ENCODE results near the gene NOP9. TPM values are rescaled to one million over a fixed set of nuclear protein-coding genes. Genes with fewer than 3 reads are reported as not detected.
A peak's percentile ranks its signal among the peaks of the same experiment; 100 is the strongest.
"Not testable (repeated sequence)": the region's sequence is repeated elsewhere in the genome, so short reads cannot be mapped to it uniquely, and the experiment has no call there.

Gene NOP9
- total RNA-seq, 1 donor from 2014 or later, result 14.8 TPM

DNA sequence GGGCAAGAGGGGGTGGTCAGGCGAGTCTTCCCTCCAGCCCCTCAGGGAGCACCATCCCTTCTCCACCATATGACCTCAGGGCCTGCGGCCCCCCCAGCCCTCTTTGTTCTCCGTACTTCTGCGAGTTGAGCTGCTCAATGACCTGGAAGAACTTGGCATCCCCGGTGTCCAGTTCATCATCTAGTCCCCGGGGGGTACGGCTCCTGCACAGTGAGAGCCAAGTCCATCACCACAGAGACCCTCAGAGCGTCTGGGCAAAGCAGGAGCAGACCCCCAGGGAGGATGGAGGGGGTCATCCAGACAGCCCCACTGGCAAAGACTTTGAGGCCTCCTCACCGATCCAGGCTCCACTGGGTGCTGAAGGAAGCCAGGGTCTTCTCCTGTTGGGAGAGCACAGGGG is 26.3 kb downstream of the NOP9 start:
- DNase-seq, result no peak

DNA sequence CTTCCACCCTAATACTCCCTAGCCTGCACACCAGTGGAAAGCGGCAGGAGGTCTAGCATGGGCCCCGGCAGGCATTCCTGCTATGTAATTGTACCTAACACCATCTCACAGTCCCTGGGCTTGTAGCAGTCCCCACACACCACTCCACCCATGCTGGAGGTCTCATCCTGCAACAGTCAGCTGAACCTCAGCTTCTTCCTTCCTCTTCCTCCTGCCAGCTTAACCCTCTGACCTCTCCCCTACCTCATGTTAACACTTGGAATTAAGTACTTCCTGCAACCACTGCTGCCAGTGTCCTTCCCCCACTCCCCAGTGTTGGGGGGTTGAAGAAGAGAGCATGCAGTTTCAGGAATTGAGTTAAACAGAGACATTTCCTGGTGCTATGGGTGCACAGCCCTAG is 27.7 kb downstream of the NOP9 start:
- no peak for DNase-seq

DNA sequence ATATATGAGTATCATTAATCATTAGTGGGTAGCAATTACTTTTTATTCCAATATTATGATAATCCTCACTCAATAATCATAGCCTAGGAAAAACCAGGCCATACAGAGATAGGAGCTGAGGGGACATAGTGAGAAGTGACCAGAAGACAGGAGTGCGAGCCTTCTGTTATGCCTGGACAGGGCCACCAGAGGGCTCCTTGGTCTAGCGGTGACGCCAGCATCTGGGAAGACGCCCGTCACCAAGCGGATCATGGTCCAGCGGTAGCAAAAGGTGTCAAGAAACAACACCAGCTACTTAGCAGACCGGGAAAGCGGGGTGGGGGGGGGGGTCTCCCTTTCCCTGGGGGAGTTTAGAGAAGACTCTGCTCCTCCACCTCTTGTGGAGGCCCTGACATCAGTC is 28.3 kb downstream of the NOP9 start:
- DNase-seq, result not testable (repeated sequence)

DNA sequence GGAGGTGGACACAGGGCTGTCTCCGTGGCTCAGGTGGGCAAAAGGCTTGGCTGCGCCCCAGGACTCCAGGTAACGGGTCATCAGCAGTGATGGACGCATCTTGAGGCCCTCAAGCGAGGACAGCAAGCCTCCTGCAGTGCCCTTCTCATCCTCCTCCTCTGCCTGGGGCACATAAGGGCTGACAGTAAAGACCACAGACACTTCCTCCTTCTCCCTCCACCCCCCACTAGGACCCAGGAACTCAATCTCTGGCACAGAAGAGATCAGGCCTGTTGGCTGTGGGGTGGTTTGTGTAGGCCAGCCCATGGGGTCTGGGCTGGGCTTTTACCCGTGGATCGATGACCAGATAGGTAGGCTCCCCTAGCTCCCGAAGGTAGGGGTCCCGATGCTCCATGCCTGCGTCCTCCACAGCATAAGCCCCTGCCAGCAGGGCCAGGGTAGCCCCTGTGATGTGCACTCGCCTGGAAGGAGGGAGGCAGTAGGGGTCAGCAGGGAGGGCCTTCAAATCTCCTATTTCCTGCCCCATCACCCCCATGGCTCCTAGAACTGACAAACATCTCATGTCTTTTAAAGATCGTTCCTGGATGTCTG is 29.5 kb downstream of the NOP9 start:
- no peak for DNase-seq

DNA sequence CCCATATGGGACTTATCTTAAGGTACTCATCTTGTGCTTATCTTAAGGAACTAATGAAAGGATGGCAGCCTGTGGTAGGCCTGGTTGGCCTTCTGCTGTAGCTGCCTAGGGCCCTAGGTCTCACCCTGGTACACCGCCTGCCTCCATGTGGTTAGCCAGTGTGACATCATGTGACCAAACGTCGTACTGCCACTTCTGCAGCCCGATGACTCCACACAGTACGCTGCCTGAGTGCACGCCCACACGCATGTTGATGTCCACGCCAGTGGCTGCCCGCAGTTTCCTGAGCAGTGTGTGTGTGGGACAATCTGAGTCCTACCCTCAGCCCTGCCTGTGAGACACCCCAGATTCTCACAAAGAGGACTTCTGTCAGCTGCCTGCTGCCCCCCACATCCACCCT is 30.1 kb downstream of the NOP9 start:
- DNase-seq, result no peak

DNA sequence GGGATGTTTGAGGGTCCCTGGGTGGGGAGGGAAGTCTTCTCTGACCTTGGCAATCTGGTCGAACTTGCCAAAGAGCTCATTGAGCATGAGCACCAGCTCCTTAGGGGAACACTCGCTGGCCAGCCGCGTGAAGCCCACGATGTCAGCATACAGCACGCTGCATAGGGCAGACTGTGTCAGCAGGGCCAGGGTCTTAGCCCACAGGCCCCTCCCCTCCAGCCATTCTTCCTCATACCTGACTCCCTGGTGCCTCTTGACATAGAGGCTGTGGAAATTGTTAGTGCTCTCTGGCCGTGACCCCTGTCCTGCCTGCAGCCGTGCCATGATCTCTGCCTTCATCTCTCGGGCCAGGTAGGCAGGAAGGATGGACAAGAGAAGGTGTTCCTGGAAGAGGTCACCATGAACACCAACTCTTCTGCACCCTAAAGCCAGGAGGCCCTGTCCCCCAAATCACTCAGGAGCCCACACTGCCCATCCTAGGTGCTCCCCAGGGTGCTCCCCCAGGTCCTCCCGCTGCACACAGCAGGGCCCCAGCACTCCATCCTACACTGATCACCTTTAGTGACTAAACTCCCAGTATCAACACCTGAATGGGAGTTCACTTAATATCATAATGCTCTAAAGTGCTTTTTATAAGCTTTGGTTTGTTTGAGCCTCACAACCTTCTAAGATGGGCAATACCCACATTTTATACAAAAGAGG is 31.5 kb downstream of the NOP9 start:
- DNase-seq, result no peak

DNA sequence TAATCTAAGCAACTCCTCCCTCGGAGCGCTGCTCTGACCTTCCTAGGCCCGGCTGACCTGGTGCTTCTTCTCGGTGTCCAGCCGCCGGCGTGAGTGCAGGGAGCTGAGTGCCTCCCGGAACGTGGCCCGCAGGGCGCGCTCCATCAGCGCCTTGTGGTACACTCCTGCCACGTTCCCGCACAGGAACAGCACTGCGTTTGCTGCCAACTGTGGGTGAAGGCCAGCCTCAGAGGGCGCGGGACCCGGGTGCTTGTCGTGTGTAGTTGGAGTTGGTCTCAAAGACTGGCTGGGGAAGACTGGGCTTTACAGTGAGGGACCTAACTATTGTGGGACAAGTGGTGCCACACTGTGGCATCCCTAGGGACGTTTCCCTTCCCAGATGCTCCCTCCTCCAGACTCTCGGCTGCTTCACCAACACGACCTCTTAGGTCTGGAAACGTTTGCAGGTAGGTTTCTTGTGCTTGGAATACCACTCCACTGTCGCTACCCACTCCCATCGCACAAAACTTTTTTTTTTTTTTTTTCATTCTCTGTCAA is 32.1 kb downstream of the NOP9 start:
- DNase-seq, result no peak

DNA sequence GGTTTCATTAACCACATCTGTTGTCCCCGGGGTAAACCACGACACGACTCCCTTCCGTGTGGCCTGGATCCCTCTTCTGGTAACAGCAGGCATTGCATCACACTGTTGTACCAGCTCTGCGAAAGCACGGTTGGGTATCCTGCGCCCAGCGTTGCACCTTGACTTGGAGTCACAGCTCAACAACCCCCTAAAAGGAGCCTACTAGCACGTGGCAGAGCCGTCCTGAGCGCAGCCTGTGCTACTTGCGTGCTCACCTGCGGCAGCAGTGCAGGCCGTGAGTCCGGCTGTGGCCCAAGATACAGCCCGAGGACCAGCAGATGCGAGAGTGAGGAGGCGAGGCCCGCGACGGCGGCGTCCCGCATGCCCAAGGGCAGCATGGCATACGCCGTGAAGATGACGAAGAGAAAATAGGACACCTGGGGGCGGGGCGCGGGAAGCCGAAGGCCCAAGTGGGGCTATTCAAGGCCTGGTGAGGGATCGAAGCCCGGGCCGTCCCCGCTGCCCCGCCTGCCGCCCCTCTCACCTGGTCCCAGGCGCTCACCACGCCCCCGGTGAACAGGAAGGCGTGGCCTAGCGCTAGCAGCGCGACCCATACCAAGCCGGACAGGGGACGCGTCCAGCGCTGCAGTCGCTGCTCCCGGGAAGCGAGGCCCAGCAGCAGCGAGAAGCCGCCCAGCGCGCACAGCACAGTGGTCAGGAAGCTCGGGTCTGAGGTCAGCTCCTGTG is 32.8 kb downstream of the NOP9 start:
- DNase-seq, result peak; percentile 73

DNA sequence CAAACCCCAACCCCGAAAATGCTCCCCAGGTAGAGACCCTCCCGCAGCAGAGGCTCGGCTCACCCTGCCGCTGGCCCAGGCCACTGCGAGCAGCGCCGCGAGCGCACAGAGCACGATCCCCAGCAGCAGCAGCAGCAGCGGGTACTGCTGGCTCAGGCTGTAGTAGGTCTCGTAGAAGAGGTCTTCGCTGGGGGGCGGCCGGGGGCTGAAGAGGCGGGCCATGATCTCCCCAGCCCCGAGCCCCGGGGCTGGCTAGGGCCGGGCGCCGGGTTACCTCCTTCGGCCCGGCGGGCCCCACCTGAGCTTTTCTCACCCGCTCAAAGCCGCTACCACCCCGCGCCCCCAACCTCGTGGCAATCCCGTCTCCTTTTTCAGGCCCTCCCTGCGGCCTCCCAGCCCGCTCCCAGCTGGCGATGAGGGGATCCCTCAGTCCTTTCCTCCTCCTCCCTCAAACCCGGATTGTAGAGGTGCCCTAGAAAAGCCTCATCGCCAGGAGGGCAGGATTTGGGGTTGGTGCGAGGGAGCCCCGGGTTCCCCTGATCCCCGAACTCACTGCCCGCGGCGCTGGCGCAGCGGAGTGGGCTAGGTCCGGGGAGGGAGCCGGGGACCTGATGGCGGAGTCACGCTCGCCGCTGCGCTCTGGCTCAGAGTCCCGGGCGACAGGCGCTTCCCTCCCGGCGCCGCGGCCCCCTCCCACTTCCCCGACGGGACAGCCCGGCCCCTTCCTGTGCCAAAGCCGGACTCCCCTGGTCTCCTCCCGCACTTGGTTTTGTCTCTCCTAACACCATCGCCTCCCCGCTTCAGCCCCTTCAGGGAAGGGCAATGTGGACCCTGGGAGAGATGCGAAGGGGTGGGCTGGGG is 35.0 kb downstream of the NOP9 start, which contains the start of gene ADCY4:
Gene ADCY4, minus strand, starts transcription at position 641 of the 861 bp plus-strand sequence. Its CDS starts 419 bp downstream, at position 222.
- no peak for DNase-seq

DNA sequence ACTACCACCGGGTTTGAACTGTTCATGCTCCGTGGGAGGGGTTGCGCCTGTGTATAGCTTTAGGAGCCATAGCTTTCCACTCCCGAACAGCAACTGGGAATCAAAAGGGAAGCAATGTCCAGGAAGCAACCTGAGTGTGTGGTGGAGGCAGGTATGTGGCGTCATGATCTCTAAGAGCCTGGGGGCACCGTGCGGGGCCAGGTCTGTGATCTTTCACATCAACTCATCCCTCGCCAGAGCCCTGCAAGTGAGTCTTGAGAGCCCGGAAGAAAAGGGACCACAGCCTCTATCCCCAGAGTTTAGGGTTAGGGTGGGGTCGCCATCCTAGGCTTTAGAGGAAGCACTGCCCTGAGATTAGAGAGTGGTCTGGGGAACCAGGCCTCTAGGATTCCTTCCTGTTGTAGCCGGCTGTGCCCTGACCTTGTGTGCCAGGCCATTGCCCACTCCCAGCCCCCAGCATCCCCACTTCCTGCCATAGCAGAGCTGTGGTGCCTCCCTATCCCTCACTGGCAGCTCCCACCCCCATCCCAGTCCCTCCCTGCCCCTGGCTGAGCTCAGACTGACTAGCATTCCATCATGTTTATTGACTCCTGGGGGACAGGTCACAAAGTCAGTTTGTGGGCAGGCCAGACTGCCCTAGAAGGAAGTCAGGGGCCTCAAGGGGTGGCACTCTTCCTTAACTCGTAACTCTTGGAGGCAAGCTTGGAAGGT is 36.0 kb downstream of the NOP9 start:
- DNase-seq, result no peak

DNA sequence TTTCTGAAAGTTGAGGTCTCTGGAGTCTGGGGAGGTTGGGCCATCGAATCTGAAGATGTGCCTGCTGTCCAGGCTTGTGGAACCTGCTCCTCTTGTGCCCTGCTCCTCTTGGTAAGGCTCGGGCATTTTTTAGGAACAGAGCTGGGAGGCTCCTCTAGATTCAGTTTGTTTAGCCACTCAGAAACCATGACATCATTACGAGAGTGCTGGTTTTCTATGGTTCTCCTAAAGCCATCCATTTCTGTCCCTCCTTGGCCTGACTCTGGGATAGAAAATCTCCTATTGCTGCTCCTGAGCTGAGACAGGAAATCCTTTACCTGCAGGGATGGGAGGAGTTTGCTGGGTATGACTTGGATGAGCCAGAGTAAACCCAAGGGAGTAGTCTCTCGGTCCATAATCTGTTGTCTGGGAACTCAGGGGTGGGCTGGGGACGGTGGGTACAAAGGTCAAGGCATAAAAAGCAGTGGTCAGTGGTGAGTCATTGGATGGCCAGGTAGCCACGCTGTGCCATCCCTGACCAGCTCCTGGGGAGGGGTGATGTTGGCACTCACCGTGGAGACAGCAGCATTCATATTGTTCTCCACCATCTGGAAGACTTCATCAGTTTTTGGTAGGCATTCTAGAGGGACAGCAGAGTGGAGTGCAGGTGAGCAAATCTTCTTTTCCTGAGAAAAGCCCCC is 37.6 kb downstream of the NOP9 start:
- no peak for DNase-seq

DNA sequence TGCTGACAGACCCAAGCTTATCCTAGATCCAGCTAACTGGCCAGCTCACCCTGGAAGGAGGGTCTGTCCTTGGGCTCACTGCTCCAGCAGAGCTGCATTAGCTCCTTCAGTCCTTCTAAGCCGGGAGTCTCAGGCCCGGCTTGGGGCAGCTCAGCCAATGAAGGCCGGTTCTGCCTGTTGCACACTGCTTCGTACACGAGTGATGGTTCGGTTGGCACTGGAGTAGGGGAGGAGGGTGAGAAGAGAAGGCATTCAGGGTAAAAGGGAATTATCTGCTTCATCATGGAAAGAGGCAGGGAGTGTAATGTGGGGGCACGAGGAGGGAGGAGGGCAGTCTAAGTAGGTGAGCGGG is 38.1 kb downstream of the NOP9 start:
- no peak for DNase-seq

DNA sequence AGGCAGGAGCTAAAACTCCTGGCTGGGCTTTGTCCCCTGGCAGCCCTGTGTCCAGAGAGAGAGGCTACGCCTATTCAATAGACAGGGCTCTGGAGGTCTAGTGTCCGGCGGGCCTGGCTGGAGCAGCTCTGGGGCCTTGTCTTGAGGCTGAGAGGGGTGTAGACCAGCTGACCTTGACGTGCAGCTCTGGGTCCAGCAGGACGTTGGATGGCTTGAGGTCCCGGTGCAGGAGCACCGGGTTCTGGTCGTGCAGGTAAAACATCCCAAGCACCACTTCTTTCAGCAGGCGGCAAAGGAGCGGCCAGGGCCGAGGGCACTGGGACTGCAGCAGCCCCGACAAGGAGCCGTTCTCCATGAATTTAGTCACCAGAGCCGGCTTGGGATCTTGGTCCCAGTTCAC is 39.2 kb downstream of the NOP9 start:
- no peak for DNase-seq

DNA sequence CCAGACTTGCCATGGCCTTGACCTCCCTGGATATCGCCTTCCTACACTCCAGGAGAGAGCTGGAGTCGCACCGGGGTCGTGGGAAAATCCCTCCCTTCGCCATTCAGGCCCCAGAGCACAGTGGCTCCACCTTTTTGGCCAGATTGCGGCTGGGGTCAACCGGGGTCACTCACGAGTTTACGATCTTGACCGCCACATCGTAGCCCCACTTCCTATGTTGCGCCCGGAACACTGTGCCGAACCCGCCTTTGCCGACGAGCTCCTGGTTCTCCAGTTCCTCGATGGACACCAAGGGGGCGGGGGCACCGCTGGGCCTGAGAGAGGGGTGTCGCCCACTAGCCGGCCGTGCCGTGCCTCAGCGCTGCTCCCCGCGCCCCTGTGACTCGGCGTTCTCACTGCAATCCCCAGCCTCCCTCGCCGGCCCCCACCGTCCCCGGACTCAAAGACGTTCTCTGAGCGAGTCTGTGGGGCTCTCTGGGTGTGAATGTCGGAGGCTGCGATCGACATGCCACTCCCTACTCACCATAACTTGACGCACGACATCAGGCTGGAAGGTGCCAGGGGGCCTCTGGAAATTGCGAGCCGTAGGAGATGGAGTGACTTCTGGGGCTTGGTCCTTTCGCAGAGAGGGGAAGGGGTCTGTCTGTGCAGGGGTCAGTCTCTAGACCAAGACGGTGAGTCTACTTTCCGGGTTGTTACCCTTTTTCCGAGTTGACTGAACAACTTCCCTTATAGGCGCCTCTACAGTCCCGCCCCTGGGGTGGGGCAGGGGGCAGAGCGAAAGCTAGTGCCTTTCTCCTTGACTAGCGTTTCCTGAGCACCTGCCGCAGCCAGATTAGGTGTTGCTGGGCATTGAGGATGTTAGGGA is 39.9 kb downstream of the NOP9 start, which contains the start of gene RIPK3:
Gene RIPK3, minus strand, starts transcription at position 708 of the 868 bp plus-strand sequence. Its CDS starts 165 bp downstream, at position 543.
- no peak for DNase-seq

DNA sequence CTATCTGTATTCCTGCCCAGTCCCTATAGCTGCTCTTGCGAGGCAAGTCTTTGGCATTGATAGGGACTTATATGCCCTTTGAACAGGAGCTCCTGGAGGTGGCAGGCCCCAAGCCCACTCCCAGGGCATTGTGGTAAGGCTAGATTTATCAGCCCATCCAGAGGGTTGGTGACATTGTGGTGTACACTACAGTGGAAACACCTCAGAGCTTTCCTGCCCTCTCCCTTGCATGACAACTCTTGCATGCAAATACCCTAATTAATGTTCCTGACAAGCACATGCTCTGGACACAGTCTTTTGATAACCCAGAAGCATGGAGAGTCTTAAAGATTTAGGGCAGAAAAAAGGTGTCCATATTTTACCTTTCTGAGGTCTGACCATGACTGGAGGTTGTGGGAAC is 41.0 kb downstream of the NOP9 start:
- DNase-seq, result no peak

DNA sequence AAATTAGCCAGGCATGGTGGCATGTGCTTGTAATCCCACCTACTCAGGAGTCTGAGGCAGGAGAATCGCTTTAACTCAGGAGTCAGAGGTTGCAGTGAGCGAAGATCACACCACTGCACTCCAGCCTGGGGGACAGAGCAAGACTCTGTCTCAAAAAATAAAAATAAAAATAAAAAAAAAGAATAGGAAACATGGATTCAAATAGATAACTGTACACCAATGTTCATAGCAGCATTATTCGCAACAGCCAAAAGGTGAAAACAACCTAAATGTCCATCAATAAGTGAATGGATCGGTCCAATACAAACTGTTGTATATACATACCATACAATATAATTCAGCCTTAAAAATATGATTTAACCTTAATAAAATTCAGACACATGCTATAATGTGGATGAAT is 43.2 kb downstream of the NOP9 start:
- DNase-seq, result no peak

DNA sequence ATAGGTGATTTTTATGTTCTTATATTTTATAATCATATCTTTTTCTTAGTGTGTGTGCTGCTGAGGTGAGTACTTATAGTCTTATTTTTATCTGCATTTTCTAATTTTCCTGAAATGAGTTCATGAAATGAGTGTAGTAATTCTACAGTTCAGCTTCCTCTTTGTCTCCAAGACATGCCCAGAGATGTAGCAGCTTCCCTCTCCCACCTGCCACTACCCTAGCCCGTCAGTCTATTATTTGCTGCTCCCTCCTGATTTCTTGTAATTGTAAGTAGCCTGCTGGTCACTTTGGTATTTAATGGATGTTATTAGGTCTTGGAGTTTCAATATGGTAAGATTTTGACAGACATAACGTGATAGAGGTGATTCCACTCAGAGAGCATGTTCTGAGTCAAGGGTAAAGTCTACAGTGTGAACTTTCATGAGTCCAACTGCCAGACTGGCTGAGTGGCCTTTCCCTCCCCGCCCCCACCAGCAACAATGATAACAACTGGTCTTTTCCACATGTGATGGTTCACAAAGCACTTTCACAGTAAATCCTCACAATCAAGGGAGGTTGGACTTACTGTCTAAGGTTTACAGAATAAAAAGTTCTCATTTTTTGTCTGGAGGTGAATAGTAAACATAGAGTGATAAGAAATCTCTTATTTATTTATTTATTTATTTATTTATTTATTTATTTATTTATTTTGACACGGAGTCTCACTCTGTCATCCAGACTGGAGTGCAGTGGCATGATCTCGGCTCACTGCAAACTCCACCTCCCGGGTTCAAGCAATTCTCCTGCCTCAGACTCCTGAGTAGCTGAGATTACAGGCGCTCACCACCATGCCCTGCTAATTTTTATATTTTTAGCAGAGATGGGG is 44.4 kb downstream of the NOP9 start:
- no peak for DNase-seq

DNA sequence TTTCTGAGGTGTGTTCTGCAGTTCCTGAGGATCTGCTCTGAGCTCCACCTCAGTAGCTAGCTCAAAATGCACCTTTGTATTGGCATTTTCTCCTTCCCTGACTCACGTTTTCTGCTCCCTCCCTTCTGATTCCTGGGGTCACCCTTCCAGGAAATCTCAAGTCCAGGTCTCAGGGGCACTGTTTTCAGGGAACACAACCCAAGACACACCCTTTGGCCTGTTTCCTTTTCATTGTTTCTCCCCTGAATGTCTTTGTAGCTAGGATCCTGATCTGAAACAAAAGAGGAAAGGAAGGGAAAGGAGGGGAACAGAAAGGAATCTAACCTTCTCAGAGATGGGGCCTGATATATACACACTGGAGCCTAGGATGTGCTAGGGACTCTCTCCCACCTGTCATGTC is 47.5 kb downstream of the NOP9 start:
- DNase-seq, result no peak

DNA sequence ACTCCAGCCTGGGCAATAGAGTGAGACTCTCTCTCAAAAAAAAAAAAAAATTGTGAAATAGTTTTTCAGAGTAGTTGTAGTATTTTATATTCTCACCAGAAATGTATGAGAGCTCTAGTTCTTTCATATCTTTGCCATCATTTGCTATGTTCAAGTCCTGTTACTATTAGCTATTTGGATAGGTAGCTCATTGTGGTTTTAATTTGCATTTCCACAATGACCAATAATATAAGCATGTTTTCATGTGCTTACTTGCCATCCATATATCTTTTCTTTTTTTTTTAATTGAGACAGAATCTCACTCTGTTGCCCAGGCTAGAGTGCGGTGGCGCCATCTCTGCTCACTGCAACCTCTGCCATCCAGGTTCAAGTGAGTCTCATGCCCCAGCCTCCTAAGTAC is 48.5 kb downstream of the NOP9 start:
- no peak for DNase-seq

Measured in skin of body (tissue), 2 donors.